Measurements from ENCODE around the gene CDKN2B-AS1. TPM values are rescaled to one million over a fixed set of nuclear protein-coding genes. Genes with fewer than 3 reads are reported as not detected.
"Not testable (repeated sequence)": the region's sequence is repeated elsewhere in the genome, so short reads cannot be mapped to it uniquely, and the experiment has no call there.

The CDKN2B-AS1 gene
- polyA plus RNA-seq, 2 donors, result 0.28 to 0.47 TPM

GRCh38 chr9:22050924-22051323, 56.3 kb downstream of the CDKN2B-AS1 start:
- Histone ChIP-seq H3K27me3 (ENCODE audit: control insufficient read depth in 1 of 2, insufficient read depth in 2 of 2, low read length in 2 of 2) (no peaks in the 10 kb centered on the region), H3K27ac (ENCODE audit: low read depth in 2 of 2, low read length in 1 of 2) (no peak overlapping the region), H3K4me1 (ENCODE audit: control insufficient read depth in 2 of 2, insufficient read depth in 2 of 2, low read length in 1 of 2) (peaks cover 0 to 3% of the 10 kb centered on the region in 2 donors), H3K4me3 (ENCODE audit: low read depth in 1 of 2, low read length in 2 of 2) (no peak overlapping the region), H3K36me3 (ENCODE audit: control insufficient read depth in 2 of 2, insufficient read depth in 2 of 2, low read length in 1 of 2) (no peaks in the 10 kb centered on the region), H3K9me3 (ENCODE audit: control insufficient read depth in 2 of 2, insufficient read depth in 1 of 2, low read depth in 1 of 2, low read length in 1 of 2) (no peaks in the 10 kb centered on the region)
- WGBS, 2 donors, result 74 to 79% methylated on average over 4 of the region's 4 CpGs

- Histone ChIP-seq H3K27ac (ENCODE audit: low read depth in 2 of 2, low read length in 1 of 2) (no peak overlapping the region), H3K36me3 (ENCODE audit: control insufficient read depth in 2 of 2, insufficient read depth in 2 of 2, low read length in 1 of 2) (no peaks in the 10 kb centered on the region), H3K4me1 (ENCODE audit: control insufficient read depth in 2 of 2, insufficient read depth in 2 of 2, low read length in 1 of 2) (peaks cover 0 to 3% of the 10 kb centered on the region in 2 donors), H3K9me3 (ENCODE audit: control insufficient read depth in 2 of 2, insufficient read depth in 1 of 2, low read depth in 1 of 2, low read length in 1 of 2) (no peaks in the 10 kb centered on the region), H3K4me3 (ENCODE audit: low read depth in 1 of 2, low read length in 2 of 2) (no peak overlapping the region), H3K27me3 (ENCODE audit: control insufficient read depth in 1 of 2, insufficient read depth in 2 of 2, low read length in 2 of 2) (no peaks in the 10 kb centered on the region)
- WGBS, 2 donors, result 32 to 35% methylated on average over 4 of the region's 4 CpGs
These were observed 57.9 kb downstream of the CDKN2B-AS1 start for GRCh38 chr9:22052376-22052945.

GRCh38 chr9:22053178-22053577, 58.6 kb downstream of the CDKN2B-AS1 start:
- H3K27me3 ChIP-seq (ENCODE audit: control insufficient read depth in 1 of 2, insufficient read depth in 2 of 2, low read length in 2 of 2), result no peaks in the 10 kb centered on the region
- no peaks in the 10 kb centered on the region for H3K36me3 ChIP-seq (ENCODE audit: control insufficient read depth in 2 of 2, insufficient read depth in 2 of 2, low read length in 1 of 2)
- H3K27ac ChIP-seq (ENCODE audit: low read depth in 2 of 2, low read length in 1 of 2), result no peak overlapping the region
- H3K4me3 ChIP-seq (ENCODE audit: low read depth in 1 of 2, low read length in 2 of 2), result no peak overlapping the region
- H3K9me3 ChIP-seq (ENCODE audit: control insufficient read depth in 2 of 2, insufficient read depth in 1 of 2, low read depth in 1 of 2, low read length in 1 of 2), result no peaks in the 10 kb centered on the region
- 52 to 60% methylated on average over 2 of the region's 2 CpGs for WGBS, 2 donors
- peaks cover 0 to 3% of the 10 kb centered on the region in 2 donors for H3K4me1 ChIP-seq (ENCODE audit: control insufficient read depth in 2 of 2, insufficient read depth in 2 of 2, low read length in 1 of 2)

- no peak overlapping the region for H3K4me3 ChIP-seq (ENCODE audit: low read depth in 1 of 2, low read length in 2 of 2)
These were observed 59.5 kb downstream of the CDKN2B-AS1 start for GRCh38 chr9:22054076-22054475.

GRCh38 chr9:22054529-22054928, 59.9 kb downstream of the CDKN2B-AS1 start:
- no peaks in the 10 kb centered on the region for H3K36me3 ChIP-seq (ENCODE audit: control insufficient read depth in 2 of 2, insufficient read depth in 2 of 2, low read length in 1 of 2)
- H3K27me3 ChIP-seq (ENCODE audit: control insufficient read depth in 1 of 2, insufficient read depth in 2 of 2, low read length in 2 of 2), result no peaks in the 10 kb centered on the region
- peaks cover 0 to 3% of the 10 kb centered on the region in 2 donors for H3K4me1 ChIP-seq (ENCODE audit: control insufficient read depth in 2 of 2, insufficient read depth in 2 of 2, low read length in 1 of 2)
- no peaks in the 10 kb centered on the region for H3K9me3 ChIP-seq (ENCODE audit: control insufficient read depth in 2 of 2, insufficient read depth in 1 of 2, low read depth in 1 of 2, low read length in 1 of 2)
- 96 to 97% methylated on average over 2 of the region's 2 CpGs for WGBS, 2 donors
- H3K27ac ChIP-seq (ENCODE audit: low read depth in 2 of 2, low read length in 1 of 2), result no peak overlapping the region
- no peak overlapping the region for H3K4me3 ChIP-seq (ENCODE audit: low read depth in 1 of 2, low read length in 2 of 2)

More at GRCh38 chr9:22054076-22054475, 59.5 kb downstream of the CDKN2B-AS1 start:
- 96 to 97% methylated on average over 3 of the region's 3 CpGs for whole genome bisulfite sequencing, 2 donors
- Histone ChIP-seq H3K36me3 (ENCODE audit: control insufficient read depth in 2 of 2, insufficient read depth in 2 of 2, low read length in 1 of 2) (no peaks in the 10 kb centered on the region), H3K9me3 (ENCODE audit: control insufficient read depth in 2 of 2, insufficient read depth in 1 of 2, low read depth in 1 of 2, low read length in 1 of 2) (no peaks in the 10 kb centered on the region), H3K4me1 (ENCODE audit: control insufficient read depth in 2 of 2, insufficient read depth in 2 of 2, low read length in 1 of 2) (peaks cover 0 to 3% of the 10 kb centered on the region in 2 donors), H3K27ac (ENCODE audit: low read depth in 2 of 2, low read length in 1 of 2) (no peak overlapping the region), H3K27me3 (ENCODE audit: control insufficient read depth in 1 of 2, insufficient read depth in 2 of 2, low read length in 2 of 2) (no peaks in the 10 kb centered on the region)

- Histone ChIP-seq H3K4me1 (ENCODE audit: control insufficient read depth in 2 of 2, insufficient read depth in 2 of 2, low read length in 1 of 2) (peaks cover 0 to 3% of the 10 kb centered on the region in 2 donors), H3K36me3 (ENCODE audit: control insufficient read depth in 2 of 2, insufficient read depth in 2 of 2, low read length in 1 of 2) (no peaks in the 10 kb centered on the region), H3K27ac (ENCODE audit: low read depth in 2 of 2, low read length in 1 of 2) (no peak overlapping the region), H3K4me3 (ENCODE audit: low read depth in 1 of 2, low read length in 2 of 2) (no peak overlapping the region), H3K27me3 (ENCODE audit: control insufficient read depth in 1 of 2, insufficient read depth in 2 of 2, low read length in 2 of 2) (no peaks in the 10 kb centered on the region), H3K9me3 (ENCODE audit: control insufficient read depth in 2 of 2, insufficient read depth in 1 of 2, low read depth in 1 of 2, low read length in 1 of 2) (no peaks in the 10 kb centered on the region)
These were observed 60.5 kb downstream of the CDKN2B-AS1 start for GRCh38 chr9:22055090-22055489.

GRCh38 chr9:22056402-22056801, 61.8 kb downstream of the CDKN2B-AS1 start:
- H3K9me3 ChIP-seq (ENCODE audit: control insufficient read depth in 2 of 2, insufficient read depth in 1 of 2, low read depth in 1 of 2, low read length in 1 of 2), result no peaks in the 10 kb centered on the region
- no peaks in the 10 kb centered on the region for H3K27me3 ChIP-seq (ENCODE audit: control insufficient read depth in 1 of 2, insufficient read depth in 2 of 2, low read length in 2 of 2)
- WGBS, 2 donors, result 55 to 71% methylated on average over 3 of the region's 3 CpGs
- H3K27ac ChIP-seq (ENCODE audit: low read depth in 2 of 2, low read length in 1 of 2), result no peak overlapping the region
- H3K4me1 ChIP-seq (ENCODE audit: control insufficient read depth in 2 of 2, insufficient read depth in 2 of 2, low read length in 1 of 2), result no peaks in the 10 kb centered on the region
- no peak overlapping the region for H3K4me3 ChIP-seq (ENCODE audit: low read depth in 1 of 2, low read length in 2 of 2)
- H3K36me3 ChIP-seq (ENCODE audit: control insufficient read depth in 2 of 2, insufficient read depth in 2 of 2, low read length in 1 of 2), result no peaks in the 10 kb centered on the region

GRCh38 chr9:22057972-22058371, 63.4 kb downstream of the CDKN2B-AS1 start:
- not testable (repeated sequence) for H3K4me1 ChIP-seq (ENCODE audit: control insufficient read depth in 2 of 2, insufficient read depth in 2 of 2, low read length in 1 of 2); H3K27ac ChIP-seq (ENCODE audit: low read depth in 2 of 2, low read length in 1 of 2); H3K4me3 ChIP-seq (ENCODE audit: low read depth in 1 of 2, low read length in 2 of 2); H3K36me3 ChIP-seq (ENCODE audit: control insufficient read depth in 2 of 2, insufficient read depth in 2 of 2, low read length in 1 of 2); H3K27me3 ChIP-seq (ENCODE audit: control insufficient read depth in 1 of 2, insufficient read depth in 2 of 2, low read length in 2 of 2); H3K9me3 ChIP-seq (ENCODE audit: control insufficient read depth in 2 of 2, insufficient read depth in 1 of 2, low read depth in 1 of 2, low read length in 1 of 2)
- 92 to 96% methylated on average over 6 of the region's 6 CpGs for WGBS, 2 donors

- no peak overlapping the region for H3K27ac ChIP-seq (ENCODE audit: low read depth in 2 of 2, low read length in 1 of 2)
- H3K4me3 ChIP-seq (ENCODE audit: low read depth in 1 of 2, low read length in 2 of 2), result no peak overlapping the region
- 80 to 91% methylated on average over 4 of the region's 4 CpGs for WGBS, 2 donors
- no peaks in the 10 kb centered on the region for H3K27me3 ChIP-seq (ENCODE audit: control insufficient read depth in 1 of 2, insufficient read depth in 2 of 2, low read length in 2 of 2)
- no peaks in the 10 kb centered on the region for H3K36me3 ChIP-seq (ENCODE audit: control insufficient read depth in 2 of 2, insufficient read depth in 2 of 2, low read length in 1 of 2)
- H3K9me3 ChIP-seq (ENCODE audit: control insufficient read depth in 2 of 2, insufficient read depth in 1 of 2, low read depth in 1 of 2, low read length in 1 of 2), result no peaks in the 10 kb centered on the region
- no peaks in the 10 kb centered on the region for H3K4me1 ChIP-seq (ENCODE audit: control insufficient read depth in 2 of 2, insufficient read depth in 2 of 2, low read length in 1 of 2)
These were observed 66.3 kb downstream of the CDKN2B-AS1 start for GRCh38 chr9:22060831-22061383.

GRCh38 chr9:22064957-22065356, 70.4 kb downstream of the CDKN2B-AS1 start:
- no peak overlapping the region for H3K4me3 ChIP-seq (ENCODE audit: low read depth in 1 of 2, low read length in 2 of 2)
- H3K9me3 ChIP-seq (ENCODE audit: control insufficient read depth in 2 of 2, insufficient read depth in 1 of 2, low read depth in 1 of 2, low read length in 1 of 2), result no peaks in the 10 kb centered on the region
- H3K27me3 ChIP-seq (ENCODE audit: control insufficient read depth in 1 of 2, insufficient read depth in 2 of 2, low read length in 2 of 2), result no peaks in the 10 kb centered on the region
- H3K4me1 ChIP-seq (ENCODE audit: control insufficient read depth in 2 of 2, insufficient read depth in 2 of 2, low read length in 1 of 2), result no peaks in the 10 kb centered on the region
- 58 to 68% methylated on average over 2 of the region's 2 CpGs for WGBS, 2 donors
- H3K36me3 ChIP-seq (ENCODE audit: control insufficient read depth in 2 of 2, insufficient read depth in 2 of 2, low read length in 1 of 2), result no peaks in the 10 kb centered on the region
- no peak overlapping the region for H3K27ac ChIP-seq (ENCODE audit: low read depth in 2 of 2, low read length in 1 of 2)

Measured in esophagus (tissue), 2 donors.